Measurements from ENCODE around the gene FUT2.

FUT2 gene

DNA sequence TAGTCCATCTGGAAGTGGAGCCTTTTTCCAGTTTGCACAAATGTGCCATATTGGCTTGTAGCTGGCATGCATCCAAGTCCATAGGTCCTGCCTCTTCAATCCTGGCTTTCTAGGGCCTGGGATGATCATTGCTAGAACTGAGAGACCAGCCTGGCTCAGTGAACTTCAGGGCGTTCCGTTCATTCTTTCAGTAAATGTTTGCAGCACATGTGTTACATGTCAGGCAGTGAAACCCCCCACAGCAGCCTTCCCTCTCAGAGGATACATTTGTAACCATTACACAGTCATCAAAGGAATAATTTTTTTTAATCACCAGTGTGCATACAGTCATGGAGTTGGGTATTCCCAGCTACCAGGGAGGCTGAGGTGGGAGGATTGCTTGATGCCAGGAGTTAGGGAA is 9.7 kb downstream of the FUT2 start:
- DNase-seq (ENCODE audit: extremely low read depth, low read depth), result no peak
- TF ChIP-seq, protein P1, sequence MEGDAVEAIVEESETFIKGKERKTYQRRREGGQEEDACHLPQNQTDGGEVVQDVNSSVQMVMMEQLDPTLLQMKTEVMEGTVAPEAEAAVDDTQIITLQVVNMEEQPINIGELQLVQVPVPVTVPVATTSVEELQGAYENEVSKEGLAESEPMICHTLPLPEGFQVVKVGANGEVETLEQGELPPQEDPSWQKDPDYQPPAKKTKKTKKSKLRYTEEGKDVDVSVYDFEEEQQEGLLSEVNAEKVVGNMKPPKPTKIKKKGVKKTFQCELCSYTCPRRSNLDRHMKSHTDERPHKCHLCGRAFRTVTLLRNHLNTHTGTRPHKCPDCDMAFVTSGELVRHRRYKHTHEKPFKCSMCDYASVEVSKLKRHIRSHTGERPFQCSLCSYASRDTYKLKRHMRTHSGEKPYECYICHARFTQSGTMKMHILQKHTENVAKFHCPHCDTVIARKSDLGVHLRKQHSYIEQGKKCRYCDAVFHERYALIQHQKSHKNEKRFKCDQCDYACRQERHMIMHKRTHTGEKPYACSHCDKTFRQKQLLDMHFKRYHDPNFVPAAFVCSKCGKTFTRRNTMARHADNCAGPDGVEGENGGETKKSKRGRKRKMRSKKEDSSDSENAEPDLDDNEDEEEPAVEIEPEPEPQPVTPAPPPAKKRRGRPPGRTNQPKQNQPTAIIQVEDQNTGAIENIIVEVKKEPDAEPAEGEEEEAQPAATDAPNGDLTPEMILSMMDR (IDR thresholded peaks at IDR 0.05; ENCODE audit: low read depth, low read length), result no peak

DNA sequence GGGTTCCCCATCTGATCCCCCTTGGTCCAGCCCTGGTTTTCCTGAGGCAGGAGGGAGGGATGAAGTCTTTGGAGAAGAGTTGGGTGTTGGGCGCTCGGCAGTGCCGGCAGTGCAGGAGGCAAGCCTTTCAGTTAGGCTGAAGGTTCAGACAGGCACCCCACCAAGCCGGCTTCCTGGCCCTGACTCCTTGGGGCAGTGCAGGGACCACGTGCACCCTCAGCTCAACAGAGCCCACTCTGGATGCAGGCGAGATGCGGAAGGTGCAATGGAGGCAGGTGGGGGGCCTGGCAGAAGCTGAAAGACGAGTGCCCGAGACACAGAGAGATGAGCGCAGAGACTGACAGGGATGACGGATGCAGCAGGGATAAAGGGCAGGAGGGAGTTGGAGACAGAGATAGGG is 12.7 kb downstream of the FUT2 start:
- no peak for DNase-seq (ENCODE audit: extremely low read depth, low read depth)
- TF ChIP-seq, protein P1 (IDR thresholded peaks at IDR 0.05; ENCODE audit: low read depth, low read length), result no peak

DNA sequence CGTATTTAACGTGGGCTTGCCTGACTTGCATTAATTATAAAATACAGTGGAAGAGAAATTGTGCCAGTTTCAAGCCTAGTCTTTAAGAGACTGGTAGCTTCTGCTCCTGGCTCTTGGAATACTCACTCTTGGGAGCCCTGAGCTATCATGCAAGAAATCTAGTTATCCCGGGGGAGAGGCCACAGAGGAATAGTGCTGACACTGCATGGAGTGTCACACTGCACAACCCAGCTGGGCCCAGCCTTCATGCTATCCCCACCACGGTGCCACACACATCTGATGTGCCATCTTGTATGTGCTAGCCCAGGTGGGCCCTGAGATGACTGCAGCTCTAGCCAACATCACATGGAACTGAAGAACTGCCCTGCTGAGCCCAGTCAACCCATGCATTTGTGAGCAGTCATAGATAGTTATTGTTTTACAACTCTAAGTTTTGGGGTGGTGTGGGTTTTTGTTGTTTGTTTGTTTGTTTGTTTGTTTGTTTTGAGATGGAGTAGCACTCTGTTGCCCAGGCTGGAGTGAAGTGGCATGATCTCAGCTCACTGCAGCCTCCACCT is 15.4 kb downstream of the FUT2 start:
- no peak for DNase-seq (ENCODE audit: extremely low read depth, low read depth)

DNA sequence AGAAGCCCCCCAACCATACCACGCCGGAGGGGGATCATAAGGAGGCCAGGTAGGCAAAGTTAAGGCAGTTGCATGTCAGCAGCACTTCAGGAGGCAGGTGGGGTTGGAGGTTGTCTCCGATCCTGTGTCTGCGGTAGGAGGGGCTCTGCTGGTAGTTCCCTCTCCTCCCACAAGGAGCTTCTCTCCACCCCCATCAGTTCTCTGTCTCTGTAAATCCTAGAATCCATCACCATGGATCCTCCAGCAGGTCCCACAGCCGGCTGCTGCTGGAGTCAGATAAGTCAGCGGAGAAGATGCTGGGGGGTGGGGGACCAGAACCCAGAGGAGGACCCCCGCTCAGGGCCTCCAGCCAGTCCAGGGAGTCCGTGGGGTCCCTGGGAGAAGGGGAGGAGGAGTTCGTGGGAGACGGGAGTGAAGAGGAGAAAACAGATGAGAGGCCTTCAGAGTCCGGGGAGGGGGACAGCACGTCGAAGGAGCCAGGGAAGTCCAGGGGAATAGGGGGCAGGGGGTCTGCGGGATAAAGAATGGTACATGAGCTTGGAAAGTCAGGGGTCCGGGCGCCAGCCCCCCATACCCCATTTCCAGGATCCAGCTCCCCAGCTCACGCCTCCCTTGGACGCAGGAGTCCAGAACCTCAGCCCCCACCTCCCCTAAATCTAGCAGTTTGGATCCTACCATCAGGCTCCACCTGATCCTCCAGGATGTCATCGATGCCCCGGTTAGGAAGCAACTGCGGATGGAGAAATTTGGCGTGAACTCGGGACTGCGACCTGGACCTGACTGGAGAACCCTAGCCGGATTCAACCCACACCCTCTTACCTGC is 17.5 kb downstream of the FUT2 start:
- TF ChIP-seq, protein P1 (IDR thresholded peaks at IDR 0.05; ENCODE audit: low read depth, low read length), result peak; percentile 1; the same call in 1 of the 2 replicates
- DNase-seq (ENCODE audit: extremely low read depth, low read depth), result no peak

More for the DNA sequence above, 15.4 kb downstream of the FUT2 start:
- TF ChIP-seq, protein P1 (IDR thresholded peaks at IDR 0.05; ENCODE audit: low read depth, low read length), result no peak

DNA sequence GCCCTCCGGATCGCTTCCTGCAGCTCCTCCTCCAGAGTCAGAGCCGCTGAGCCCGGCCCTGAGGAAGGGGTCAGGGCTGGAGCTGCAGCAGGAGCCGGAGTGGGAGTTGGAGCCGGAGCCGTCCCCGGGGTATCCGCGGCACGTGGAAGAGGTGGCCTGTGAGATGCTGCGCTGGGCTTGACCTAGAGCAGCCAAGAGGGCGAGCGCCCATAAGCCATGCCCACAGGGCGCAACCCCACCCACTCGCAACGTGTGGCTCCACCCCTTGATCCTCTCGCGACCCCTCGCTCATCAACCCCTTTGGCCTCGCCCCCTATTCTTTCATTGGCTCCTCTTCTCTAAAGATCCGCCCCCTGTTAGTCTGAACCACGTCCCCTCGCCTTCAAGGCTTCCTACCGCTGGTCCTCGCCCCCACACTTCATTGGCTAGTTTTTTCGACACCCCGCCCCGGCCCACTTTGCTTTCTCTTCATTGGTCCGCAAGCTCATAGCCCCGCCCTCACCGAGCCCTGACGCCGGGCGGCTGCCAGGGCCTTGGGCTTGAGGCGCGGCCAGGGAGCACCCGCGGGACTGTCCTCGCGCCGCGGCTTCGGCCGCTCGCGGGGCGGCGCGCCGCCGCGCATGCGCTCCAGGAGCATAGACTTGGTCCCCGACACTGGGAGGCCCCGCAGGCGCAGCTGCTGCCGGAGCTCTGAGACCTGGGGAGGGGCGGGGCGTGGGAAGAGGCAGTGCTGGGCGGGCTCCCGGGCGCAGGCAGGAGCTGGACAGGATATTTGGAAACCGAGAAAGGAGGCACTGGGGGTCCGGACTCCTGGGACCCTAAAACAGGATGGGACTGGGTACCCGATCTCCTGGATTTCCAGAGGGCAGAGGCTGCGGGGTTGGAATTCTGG is 18.3 kb downstream of the FUT2 start:
- peak; percentile 99 for DNase-seq (ENCODE audit: extremely low read depth, low read depth)

DNA sequence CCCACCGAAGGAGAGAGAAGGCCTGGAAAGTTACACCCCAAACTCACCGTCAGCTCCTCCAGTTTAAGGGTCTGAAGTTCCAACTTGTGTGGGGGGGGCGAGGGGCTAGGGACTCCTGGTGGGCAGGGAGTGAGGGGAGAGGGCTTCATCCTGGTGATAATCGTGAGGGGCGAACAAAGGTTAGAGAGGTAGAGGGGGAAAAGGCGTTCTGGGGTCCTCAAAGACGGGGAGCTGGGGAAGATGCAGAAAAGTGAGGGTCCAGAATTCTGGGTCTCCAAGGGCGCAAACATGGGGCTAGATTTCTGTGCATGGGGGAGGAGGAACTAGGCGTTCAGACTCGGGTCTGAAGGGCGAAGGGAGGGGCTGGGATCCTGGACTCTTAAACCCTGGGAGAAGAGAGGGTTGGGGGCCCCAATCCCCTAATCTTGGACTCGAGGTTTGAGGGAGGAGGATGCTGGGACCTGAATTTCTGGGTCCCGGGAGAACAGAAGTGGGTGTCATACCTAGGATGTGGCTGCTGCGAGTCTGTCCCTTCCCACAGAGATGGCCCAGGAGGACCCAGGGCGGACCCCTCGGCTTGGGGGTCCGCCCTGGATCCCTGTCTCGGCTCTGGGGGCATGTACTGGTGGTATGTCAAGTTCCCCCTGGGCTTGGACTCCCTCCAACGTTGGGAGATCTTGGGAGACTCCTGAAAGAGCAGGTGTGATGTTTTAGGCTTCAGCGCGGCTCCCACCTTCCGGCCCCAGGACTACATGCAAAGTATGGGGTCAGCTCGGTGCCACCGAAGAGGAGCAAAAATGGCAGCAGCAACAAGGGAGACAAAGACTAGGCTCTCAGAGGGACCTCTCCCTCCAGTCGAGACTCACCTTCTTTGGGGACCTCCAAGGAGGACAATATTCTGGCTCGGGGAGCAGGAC is 19.2 kb downstream of the FUT2 start:
- no peak for DNase-seq (ENCODE audit: extremely low read depth, low read depth)
- TF ChIP-seq, protein P1 (IDR thresholded peaks at IDR 0.05; ENCODE audit: low read depth, low read length), result no peak

More for the DNA sequence above, 18.3 kb downstream of the FUT2 start:
- TF ChIP-seq, protein P1 (IDR thresholded peaks at IDR 0.05; ENCODE audit: low read depth, low read length), result no peak

Measured in AG09319 (cell line).